Activated naive CD8-positive, alpha-beta T cell (primary cell): ENCODE data around the gene ACTN4.

Experiments
- H3K27ac Mint-ChIP-seq: one replicate; pipeline ENCODE4 v1.8.0; 2021; ENCODE audit warnings: mixed read lengths
- H3K27me3 Mint-ChIP-seq: one replicate; pipeline ENCODE4 v1.8.0; 2021; ENCODE audit warnings: mixed read lengths
- H3K36me3 Mint-ChIP-seq: one replicate; pipeline ENCODE4 v1.8.0; 2021; ENCODE audit warnings: mixed read lengths
- H3K4me1 Mint-ChIP-seq: one replicate; pipeline ENCODE4 v1.8.0; 2021; ENCODE audit warnings: low read depth, mixed read lengths
- H3K4me3 Mint-ChIP-seq: one replicate; pipeline ENCODE4 v1.8.0; 2021; ENCODE audit warnings: mild to moderate bottlenecking, mixed read lengths
- H3K9me3 Mint-ChIP-seq: one replicate; pipeline ENCODE4 v1.8.0; 2021; ENCODE audit warnings: low read depth, mixed read lengths

ACTN4 gene

GRCh38 chr19:38676878-38677646 lies 29.6 kb downstream of the ACTN4 start:
- H3K4me1 Mint-ChIP-seq, result peaks cover 33% of the 10 kb centered on the region
- H3K36me3 Mint-ChIP-seq, result peaks cover 12% of the 10 kb centered on the region
- no peak overlapping the region for H3K4me3 Mint-ChIP-seq
- H3K27ac Mint-ChIP-seq, result no peak overlapping the region
- no peaks in the 10 kb centered on the region for H3K27me3 Mint-ChIP-seq
- H3K9me3 Mint-ChIP-seq, result no peaks in the 10 kb centered on the region

DNA sequence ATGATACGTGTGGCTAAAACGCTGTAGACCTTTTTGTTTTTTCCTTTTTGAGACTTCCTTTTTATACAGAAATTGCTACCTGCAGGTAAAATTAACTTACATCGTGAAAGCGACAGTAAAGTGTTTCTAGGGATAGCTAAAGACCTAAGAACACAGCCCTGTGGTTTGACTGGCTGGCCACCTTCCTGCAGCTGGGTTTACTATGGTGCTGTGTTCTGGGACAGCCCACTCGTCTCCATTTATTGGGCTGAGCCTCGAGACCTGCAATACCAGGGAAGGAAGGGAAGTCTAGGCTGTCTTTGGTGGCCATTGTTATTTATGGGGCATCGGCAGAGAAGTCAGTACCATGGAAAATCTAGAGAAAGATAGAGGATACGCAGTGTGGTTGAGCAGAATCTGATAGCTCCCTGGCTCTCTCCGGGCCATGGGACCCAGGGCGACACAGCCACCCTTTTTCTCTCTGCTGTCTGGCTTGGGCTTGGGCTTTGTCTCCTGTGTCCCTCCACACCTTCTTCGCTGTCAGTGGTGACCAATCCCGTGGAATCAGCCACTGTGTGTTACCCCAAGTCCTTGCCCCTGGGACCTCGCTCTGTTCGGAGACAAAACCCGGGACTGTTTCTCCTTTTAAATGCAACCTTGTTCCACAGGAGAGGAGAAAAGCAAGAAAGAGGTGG lies 30.9 kb downstream of the ACTN4 start:
- H3K27me3 Mint-ChIP-seq, result no peaks in the 10 kb centered on the region
- no peaks in the 10 kb centered on the region for H3K9me3 Mint-ChIP-seq
- H3K36me3 Mint-ChIP-seq, result peaks cover 16% of the 10 kb centered on the region
- H3K27ac Mint-ChIP-seq, result no peak overlapping the region
- no peak overlapping the region for H3K4me3 Mint-ChIP-seq
- H3K4me1 Mint-ChIP-seq, result peaks cover 40% of the 10 kb centered on the region

- Mint-ChIP-seq H3K36me3 (peaks cover 16% of the 10 kb centered on the region), H3K27ac (no peak overlapping the region), H3K9me3 (no peaks in the 10 kb centered on the region), H3K4me3 (no peak overlapping the region), H3K4me1 (peaks cover 45% of the 10 kb centered on the region), H3K27me3 (no peaks in the 10 kb centered on the region)
Measured at GRCh38 chr19:38678891-38679494, 31.5 kb downstream of the ACTN4 start.

- Mint-ChIP-seq H3K9me3 (no peaks in the 10 kb centered on the region), H3K4me3 (no peak overlapping the region), H3K27ac (peak overlapping the region; percentile 2), H3K4me1 (peaks cover 51% of the 10 kb centered on the region), H3K27me3 (no peaks in the 10 kb centered on the region), H3K36me3 (peaks cover 16% of the 10 kb centered on the region)
Measured at GRCh38 chr19:38679839-38680238, 32.4 kb downstream of the ACTN4 start.

GRCh38 chr19:38682195-38682867 lies 34.9 kb downstream of the ACTN4 start:
- Mint-ChIP-seq H3K27me3 (no peaks in the 10 kb centered on the region), H3K36me3 (peaks cover 13% of the 10 kb centered on the region), H3K4me3 (no peak overlapping the region), H3K27ac (no peak overlapping the region), H3K9me3 (no peaks in the 10 kb centered on the region), H3K4me1 (peaks cover 56% of the 10 kb centered on the region)

DNA sequence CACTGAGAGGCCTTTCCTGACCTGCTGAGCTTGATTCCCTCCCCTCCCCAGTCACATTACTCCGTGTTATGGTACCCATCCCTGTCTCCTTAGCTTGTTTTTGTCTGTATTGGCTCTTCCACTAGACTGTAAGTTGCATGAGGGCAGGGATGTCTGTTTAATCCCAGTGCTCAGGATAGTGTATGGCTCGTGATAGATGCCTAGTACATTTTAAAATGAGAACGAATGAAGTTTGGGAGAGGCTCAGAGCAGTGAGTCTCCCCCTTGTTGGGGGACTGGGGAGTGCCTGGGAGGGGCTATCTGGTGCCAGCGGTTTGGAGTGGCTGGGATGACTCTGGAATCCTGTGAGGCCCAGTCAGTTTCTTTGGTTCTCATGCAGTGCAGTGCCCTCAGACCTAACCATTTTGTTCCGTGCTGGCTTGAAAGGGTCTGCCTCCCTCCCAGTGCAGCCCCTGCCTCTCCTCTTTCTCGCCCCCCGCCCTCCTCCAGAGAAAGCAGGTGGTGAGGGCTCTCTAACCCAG lies 35.5 kb downstream of the ACTN4 start:
- H3K27me3 Mint-ChIP-seq, result no peaks in the 10 kb centered on the region
- H3K4me1 Mint-ChIP-seq, result peaks cover 61% of the 10 kb centered on the region
- no peak overlapping the region for H3K27ac Mint-ChIP-seq
- peaks cover 13% of the 10 kb centered on the region for H3K36me3 Mint-ChIP-seq
- H3K4me3 Mint-ChIP-seq, result no peak overlapping the region
- no peaks in the 10 kb centered on the region for H3K9me3 Mint-ChIP-seq

- Mint-ChIP-seq H3K4me1 (peaks cover 61% of the 10 kb centered on the region), H3K9me3 (no peaks in the 10 kb centered on the region)
Measured at GRCh38 chr19:38683393-38684077, 36.1 kb downstream of the ACTN4 start.

DNA sequence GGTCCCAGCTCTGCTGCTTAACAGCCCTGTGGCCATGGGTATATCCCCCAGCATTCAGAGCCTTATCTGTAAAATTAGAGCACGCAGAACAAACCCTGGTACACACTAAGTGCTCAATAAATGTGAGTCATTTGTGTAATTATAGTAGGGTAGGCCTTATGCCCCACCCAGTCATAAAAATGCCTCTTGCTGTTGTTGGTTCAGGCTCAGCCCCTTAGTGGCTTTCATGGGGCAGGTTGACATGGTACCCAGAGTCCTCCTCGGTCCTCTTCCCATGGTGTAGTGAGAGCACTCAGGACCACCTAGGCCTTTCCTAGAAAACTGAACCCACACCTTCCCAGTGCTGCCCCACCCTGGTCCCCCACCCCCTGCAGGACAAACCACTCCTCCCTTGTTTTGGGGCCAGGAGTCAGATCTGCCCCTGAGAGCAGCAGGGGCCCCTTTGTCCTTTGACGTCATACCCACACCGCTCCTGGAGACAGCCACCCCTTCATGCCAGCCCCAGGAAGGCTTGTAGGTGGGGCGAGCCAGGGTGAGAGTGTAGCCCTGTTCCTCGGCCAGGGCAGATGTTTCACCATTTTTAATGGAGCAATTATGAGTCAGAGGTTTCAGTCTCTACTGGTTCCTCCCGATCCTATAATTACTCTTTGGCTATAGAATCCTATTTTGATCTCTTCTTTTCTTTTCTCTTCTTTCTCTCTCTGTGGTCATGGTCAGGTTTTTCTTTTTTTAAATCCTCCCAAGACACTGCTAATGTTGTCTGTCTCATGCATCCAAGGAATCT lies 36.8 kb downstream of the ACTN4 start:
- Mint-ChIP-seq H3K27me3 (no peaks in the 10 kb centered on the region), H3K27ac (no peak overlapping the region), H3K36me3 (peaks cover 10% of the 10 kb centered on the region), H3K9me3 (no peaks in the 10 kb centered on the region), H3K4me3 (no peak overlapping the region), H3K4me1 (peaks cover 58% of the 10 kb centered on the region)

More at GRCh38 chr19:38683393-38684077, 36.1 kb downstream of the ACTN4 start:
- H3K27me3 Mint-ChIP-seq, result no peaks in the 10 kb centered on the region
- H3K4me3 Mint-ChIP-seq, result no peak overlapping the region
- H3K36me3 Mint-ChIP-seq, result peaks cover 10% of the 10 kb centered on the region
- no peak overlapping the region for H3K27ac Mint-ChIP-seq

GRCh38 chr19:38684862-38685665 lies 37.6 kb downstream of the ACTN4 start:
- H3K4me3 Mint-ChIP-seq, result no peak overlapping the region
- H3K36me3 Mint-ChIP-seq, result peaks cover 10% of the 10 kb centered on the region
- H3K27ac Mint-ChIP-seq, result no peak overlapping the region
- H3K27me3 Mint-ChIP-seq, result no peaks in the 10 kb centered on the region
- peaks cover 54% of the 10 kb centered on the region for H3K4me1 Mint-ChIP-seq
- H3K9me3 Mint-ChIP-seq, result no peaks in the 10 kb centered on the region

GRCh38 chr19:38685666-38686529 lies 38.4 kb downstream of the ACTN4 start:
- no peaks in the 10 kb centered on the region for H3K27me3 Mint-ChIP-seq
- peaks cover 10% of the 10 kb centered on the region for H3K36me3 Mint-ChIP-seq
- H3K27ac Mint-ChIP-seq, result no peak overlapping the region
- no peak overlapping the region for H3K4me3 Mint-ChIP-seq
- no peaks in the 10 kb centered on the region for H3K9me3 Mint-ChIP-seq
- H3K4me1 Mint-ChIP-seq, result peaks cover 49% of the 10 kb centered on the region

GRCh38 chr19:38686530-38686888 lies 39.1 kb downstream of the ACTN4 start:
- Mint-ChIP-seq H3K4me3 (no peak overlapping the region), H3K4me1 (peaks cover 44% of the 10 kb centered on the region), H3K9me3 (no peaks in the 10 kb centered on the region), H3K27ac (no peak overlapping the region), H3K36me3 (peaks cover 8% of the 10 kb centered on the region), H3K27me3 (no peaks in the 10 kb centered on the region)

DNA sequence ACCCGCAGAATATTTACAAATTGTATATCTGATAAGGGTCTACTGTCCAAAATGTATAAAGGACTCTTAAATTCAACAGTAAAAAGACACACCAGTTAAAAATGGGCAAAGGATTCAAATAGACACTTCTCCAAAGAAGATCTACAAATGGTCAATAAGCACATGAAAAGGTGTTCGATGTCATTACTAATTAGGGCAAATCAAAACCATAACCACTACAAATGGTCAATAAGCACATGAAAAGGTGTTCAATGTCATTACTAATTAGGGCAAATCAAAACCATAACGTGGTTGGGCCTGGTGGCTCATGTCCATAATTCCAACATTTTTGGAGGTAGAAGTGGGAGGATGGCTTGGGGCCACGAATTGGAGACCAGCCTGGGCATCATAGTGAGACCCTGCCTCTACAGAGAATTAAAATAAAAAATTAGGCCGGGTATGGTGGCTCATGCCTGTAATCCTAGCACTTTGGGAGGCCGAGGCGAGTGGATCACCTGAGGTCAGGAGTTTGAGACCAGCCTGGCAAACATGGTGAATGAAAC lies 40.5 kb downstream of the ACTN4 start:
- Mint-ChIP-seq H3K9me3 (no peaks in the 10 kb centered on the region), H3K4me1 (peaks cover 48% of the 10 kb centered on the region)

More for the DNA sequence above, 40.5 kb downstream of the ACTN4 start:
- Mint-ChIP-seq H3K36me3 (peaks cover 5% of the 10 kb centered on the region), H3K4me3 (no peak overlapping the region), H3K27ac (no peak overlapping the region), H3K27me3 (no peaks in the 10 kb centered on the region)
